ENCODE results near the gene PYY. TPM values are rescaled to one million over a fixed set of nuclear protein-coding genes. Genes with fewer than 3 reads are reported as not detected.
"Not testable (repeated sequence)": the region's sequence is repeated elsewhere in the genome, so short reads cannot be mapped to it uniquely, and the experiment has no call there.

Gene PYY
- total RNA-seq, 1 experiment from 2014 or later: not detected

GRCh38 chr17:43975898-43976297, 22.2 kb upstream of the PYY start:
- intact Hi-C loops (cut with micrococcal nuclease): no loop called here
- DNase-seq (no peak), ATAC-seq (no peak)
- Histone ChIP-seq H2AFZ (ENCODE audit: low read length) (no peak overlapping the region), H3F3A (ENCODE audit: low read length, unreplicated experiment) (no peaks in the 10 kb centered on the region), H3K9ac (ENCODE audit: low read length) (no peak overlapping the region), H3K27ac (ENCODE audit: low read length) (no peak overlapping the region), H3K4me2 (ENCODE audit: low read length) (no peak overlapping the region), H3K9me3 (ENCODE audit: low read length) (no peaks in the 10 kb centered on the region), H3K4me1 (ENCODE audit: insufficient read depth, low read length) (no peaks in the 10 kb centered on the region), H3K9me2 (replicated peaks; ENCODE audit: low read length) (no peaks in the 10 kb centered on the region), H3K79me2 (ENCODE audit: low read length) (no peaks in the 10 kb centered on the region), H3K36me3 (ENCODE audit: low read depth, low read length) (no peaks in the 10 kb centered on the region), H3K27me3 (ENCODE audit: low read length) (peaks cover 30% of the 10 kb centered on the region), H3K4me3 (ENCODE audit: low read length) (no peak overlapping the region), H4K20me1 (ENCODE audit: low read length) (no peaks in the 10 kb centered on the region)
- ChIA-PET CTCF (no interaction called here), POLR2A (ENCODE audit: unreplicated experiment) (no interaction called here)
- no TSS peak for BruUV-seq (replicated peaks)
- TF ChIP-seq, protein P1, sequence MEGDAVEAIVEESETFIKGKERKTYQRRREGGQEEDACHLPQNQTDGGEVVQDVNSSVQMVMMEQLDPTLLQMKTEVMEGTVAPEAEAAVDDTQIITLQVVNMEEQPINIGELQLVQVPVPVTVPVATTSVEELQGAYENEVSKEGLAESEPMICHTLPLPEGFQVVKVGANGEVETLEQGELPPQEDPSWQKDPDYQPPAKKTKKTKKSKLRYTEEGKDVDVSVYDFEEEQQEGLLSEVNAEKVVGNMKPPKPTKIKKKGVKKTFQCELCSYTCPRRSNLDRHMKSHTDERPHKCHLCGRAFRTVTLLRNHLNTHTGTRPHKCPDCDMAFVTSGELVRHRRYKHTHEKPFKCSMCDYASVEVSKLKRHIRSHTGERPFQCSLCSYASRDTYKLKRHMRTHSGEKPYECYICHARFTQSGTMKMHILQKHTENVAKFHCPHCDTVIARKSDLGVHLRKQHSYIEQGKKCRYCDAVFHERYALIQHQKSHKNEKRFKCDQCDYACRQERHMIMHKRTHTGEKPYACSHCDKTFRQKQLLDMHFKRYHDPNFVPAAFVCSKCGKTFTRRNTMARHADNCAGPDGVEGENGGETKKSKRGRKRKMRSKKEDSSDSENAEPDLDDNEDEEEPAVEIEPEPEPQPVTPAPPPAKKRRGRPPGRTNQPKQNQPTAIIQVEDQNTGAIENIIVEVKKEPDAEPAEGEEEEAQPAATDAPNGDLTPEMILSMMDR (conservative IDR thresholded peaks at IDR 0.05; ENCODE audit: low read depth, low read length): no peak
- TF ChIP-seq EZH2phosphoT487 (IDR thresholded peaks at IDR 0.05; ENCODE audit: borderline replicate concordance, low read length) (no peak), EZH2 (IDR thresholded peaks at IDR 0.05; ENCODE audit: low read length, unreplicated experiment) (no peak)

GRCh38 chr17:43974382-43975266, 20.9 kb upstream of the PYY start:
- Histone ChIP-seq H3K27me3 (ENCODE audit: low read length) (peaks cover 30% of the 10 kb centered on the region), H3K4me1 (ENCODE audit: insufficient read depth, low read length) (no peaks in the 10 kb centered on the region), H2AFZ (ENCODE audit: low read length) (peak overlapping the region; percentile 47; the same call in 1 of the 2 replicates), H3K9ac (ENCODE audit: low read length) (no peak overlapping the region), H3K9me2 (replicated peaks; ENCODE audit: low read length) (no peaks in the 10 kb centered on the region), H3K4me2 (ENCODE audit: low read length) (no peak overlapping the region), H3F3A (ENCODE audit: low read length, unreplicated experiment) (no peaks in the 10 kb centered on the region), H3K79me2 (ENCODE audit: low read length) (no peaks in the 10 kb centered on the region), H3K27ac (ENCODE audit: low read length) (no peak overlapping the region), H4K20me1 (ENCODE audit: low read length) (no peaks in the 10 kb centered on the region), H3K4me3 (ENCODE audit: low read length) (no peak overlapping the region), H3K9me3 (ENCODE audit: low read length) (no peaks in the 10 kb centered on the region), H3K36me3 (ENCODE audit: low read depth, low read length) (no peaks in the 10 kb centered on the region)
- TF ChIP-seq, protein P1 (conservative IDR thresholded peaks at IDR 0.05; ENCODE audit: low read depth, low read length): no peak
- TF ChIP-seq EZH2 (IDR thresholded peaks at IDR 0.05; ENCODE audit: low read length, unreplicated experiment) (no peak), EZH2phosphoT487 (IDR thresholded peaks at IDR 0.05; ENCODE audit: borderline replicate concordance, low read length) (no peak)
- BruUV-seq (replicated peaks): no TSS peak
- POLR2A ChIA-PET (ENCODE audit: unreplicated experiment): no interaction called here
- ATAC-seq: no peak
- intact Hi-C loops (cut with micrococcal nuclease): no loop called here
- CTCF ChIA-PET: interaction anchor here (1.0 kb wide), 1 partner anchor 17 kb away, joined by 4 read pairs; no protein-coding TSS in a partner anchor
- no peak for DNase-seq

DNA sequence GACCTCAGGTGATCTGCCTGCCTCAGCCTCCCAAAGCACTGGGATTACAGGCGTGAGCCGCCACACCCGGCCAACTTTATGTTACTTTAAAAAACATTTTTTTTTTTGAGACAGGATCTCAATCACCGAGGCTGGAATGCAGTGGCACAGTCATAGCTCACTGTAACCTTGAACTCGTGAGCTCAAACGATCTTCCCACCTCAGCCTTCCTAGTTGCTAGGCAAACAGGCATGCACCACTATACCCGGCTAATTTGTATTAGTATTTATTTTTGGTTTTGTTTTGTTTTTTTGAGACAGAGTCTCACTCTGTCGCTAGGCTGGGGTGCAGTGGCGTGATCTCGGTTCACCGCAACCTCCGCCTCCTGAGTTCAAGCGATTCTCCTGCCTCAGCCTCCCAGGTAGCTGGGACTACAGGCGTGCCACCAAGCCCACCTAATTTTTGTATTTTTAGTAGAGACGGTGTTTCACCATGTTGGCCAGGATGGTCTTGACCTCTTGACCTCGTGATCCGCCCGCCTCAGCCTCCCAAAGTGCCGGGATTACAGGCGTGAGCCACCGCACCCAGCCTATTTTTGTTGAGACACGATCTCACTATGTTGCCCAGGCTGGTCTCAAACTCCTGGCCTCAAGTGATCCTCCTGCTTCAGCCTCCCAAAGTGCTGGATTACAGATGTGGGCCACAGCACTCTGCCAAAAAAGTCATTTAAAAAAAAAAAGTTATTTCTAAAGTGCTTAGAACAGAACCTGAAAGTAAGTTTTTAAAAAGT, 18.9 kb upstream of the PYY start:
- CTCF ChIA-PET: interaction anchor here (0.7 kb wide), 1 partner anchor 47 kb away, joined by 6 read pairs; no protein-coding TSS in a partner anchor
- H4K20me1 ChIP-seq (ENCODE audit: low read length); intact Hi-C loops (cut with micrococcal nuclease); ATAC-seq; BruUV-seq (replicated peaks); H3K9me2 ChIP-seq (replicated peaks; ENCODE audit: low read length); H3K4me1 ChIP-seq (ENCODE audit: insufficient read depth, low read length); H2AFZ ChIP-seq (ENCODE audit: low read length); H3K4me3 ChIP-seq (ENCODE audit: low read length); DNase-seq; H3F3A ChIP-seq (ENCODE audit: low read length, unreplicated experiment); H3K27ac ChIP-seq (ENCODE audit: low read length); POLR2A ChIA-PET (ENCODE audit: unreplicated experiment); H3K9me3 ChIP-seq (ENCODE audit: low read length); H3K79me2 ChIP-seq (ENCODE audit: low read length); H3K36me3 ChIP-seq (ENCODE audit: low read depth, low read length); H3K4me2 ChIP-seq (ENCODE audit: low read length); H3K9ac ChIP-seq (ENCODE audit: low read length): not testable (repeated sequence)
- peaks cover 20% of the 10 kb centered on the region for H3K27me3 ChIP-seq (ENCODE audit: low read length)

DNA sequence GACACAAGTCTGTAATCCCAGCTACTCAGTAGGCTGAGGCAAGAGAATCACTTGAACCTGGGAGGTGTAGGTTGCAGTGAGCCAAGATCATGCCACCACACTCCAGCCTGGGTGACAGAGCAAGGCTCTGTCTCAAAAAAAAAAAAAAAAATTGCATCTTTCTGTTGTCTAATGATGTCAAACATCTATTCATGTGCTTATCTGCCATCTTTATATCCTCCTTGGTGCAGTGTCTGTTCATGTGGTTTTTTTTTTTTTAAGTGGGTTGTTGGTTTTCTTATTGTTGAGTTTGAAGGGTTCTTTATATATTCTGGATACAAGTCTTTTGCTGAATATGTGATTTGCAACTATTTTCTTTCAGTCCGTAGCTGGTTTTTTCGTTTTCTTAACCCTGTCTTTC, 17.7 kb upstream of the PYY start:
- POLR2A ChIA-PET (ENCODE audit: unreplicated experiment); H4K20me1 ChIP-seq (ENCODE audit: low read length); H3K9ac ChIP-seq (ENCODE audit: low read length); H3K4me2 ChIP-seq (ENCODE audit: low read length); BruUV-seq (replicated peaks); H3K4me1 ChIP-seq (ENCODE audit: insufficient read depth, low read length); H3K4me3 ChIP-seq (ENCODE audit: low read length); H3F3A ChIP-seq (ENCODE audit: low read length, unreplicated experiment); intact Hi-C loops (cut with micrococcal nuclease); H3K9me3 ChIP-seq (ENCODE audit: low read length); H3K79me2 ChIP-seq (ENCODE audit: low read length); H3K27ac ChIP-seq (ENCODE audit: low read length); H2AFZ ChIP-seq (ENCODE audit: low read length); ATAC-seq; H3K9me2 ChIP-seq (replicated peaks; ENCODE audit: low read length); DNase-seq; H3K36me3 ChIP-seq (ENCODE audit: low read depth, low read length): not testable (repeated sequence)
- H3K27me3 ChIP-seq (ENCODE audit: low read length): peaks cover 13% of the 10 kb centered on the region
- CTCF ChIA-PET: interaction anchor here (0.6 to 0.7 kb wide), 2 partner anchors 27 to 43 kb away, joined by 3 to 4 read pairs; no protein-coding TSS in a partner anchor
